Head of caudate nucleus (tissue), 42 donors: ENCODE results near the gene GALNT12.

Experiments used
- DNase-seq, 42 donors: peaks; one replicate each; pipeline versions ENCODE4 v3.0.0 to v3.0.0-alpha.2; 2020 to 2021; ENCODE audit warnings: mixed read lengths in 7 of 42
- intact Hi-C: fragments of 100-400 bp; cut with DNase I; formaldehyde crosslinking; loops from one replicate; pipeline ENCODE4 v1.15.0; 2022

Gene GALNT12

GRCh38 chr9:98867429-98868168, 60.1 kb downstream of the GALNT12 start:
- DNase-seq: peak in 34 of 42 donors; percentile 4 to 67 (median 40)
- intact Hi-C loops: no loop called here

DNA sequence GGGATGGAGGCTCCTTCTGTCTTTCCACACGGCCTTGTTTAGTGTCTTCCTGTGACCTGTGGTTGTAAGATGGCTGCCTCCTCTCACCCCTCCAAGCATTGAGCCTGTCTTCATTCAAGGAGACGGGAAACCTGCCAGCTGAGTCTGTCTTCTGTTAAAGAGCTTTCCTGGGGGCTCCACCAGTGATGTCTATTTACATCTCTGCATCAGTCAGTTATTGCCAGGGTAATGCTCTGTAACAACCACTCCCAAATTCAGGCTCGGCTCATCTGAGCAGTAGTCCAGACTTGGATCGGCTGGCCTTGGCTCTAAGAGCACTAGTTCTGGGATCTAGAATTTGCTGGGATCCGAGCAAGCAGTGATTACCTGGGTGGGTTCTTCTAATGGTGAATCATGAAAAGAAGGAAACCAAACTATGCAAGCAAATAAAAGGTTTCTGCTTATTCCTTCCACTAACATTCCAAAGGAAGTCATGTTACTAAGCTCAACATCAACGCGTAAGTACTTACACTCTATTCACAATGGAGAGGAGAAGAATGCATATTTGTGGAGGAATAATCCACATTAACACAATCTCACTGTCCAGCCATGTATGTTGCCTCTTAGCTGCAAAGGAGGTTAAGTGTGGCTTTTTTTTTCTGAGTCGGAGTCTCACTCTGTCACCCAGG, 61.7 kb downstream of the GALNT12 start:
- intact Hi-C loops: no loop called here
- no peak for DNase-seq

- intact Hi-C loops: no loop called here
- peak in 1 of 42 donors; percentile 1 for DNase-seq
Observed at GRCh38 chr9:98869866-98870265, 62.4 kb downstream of the GALNT12 start.

DNA sequence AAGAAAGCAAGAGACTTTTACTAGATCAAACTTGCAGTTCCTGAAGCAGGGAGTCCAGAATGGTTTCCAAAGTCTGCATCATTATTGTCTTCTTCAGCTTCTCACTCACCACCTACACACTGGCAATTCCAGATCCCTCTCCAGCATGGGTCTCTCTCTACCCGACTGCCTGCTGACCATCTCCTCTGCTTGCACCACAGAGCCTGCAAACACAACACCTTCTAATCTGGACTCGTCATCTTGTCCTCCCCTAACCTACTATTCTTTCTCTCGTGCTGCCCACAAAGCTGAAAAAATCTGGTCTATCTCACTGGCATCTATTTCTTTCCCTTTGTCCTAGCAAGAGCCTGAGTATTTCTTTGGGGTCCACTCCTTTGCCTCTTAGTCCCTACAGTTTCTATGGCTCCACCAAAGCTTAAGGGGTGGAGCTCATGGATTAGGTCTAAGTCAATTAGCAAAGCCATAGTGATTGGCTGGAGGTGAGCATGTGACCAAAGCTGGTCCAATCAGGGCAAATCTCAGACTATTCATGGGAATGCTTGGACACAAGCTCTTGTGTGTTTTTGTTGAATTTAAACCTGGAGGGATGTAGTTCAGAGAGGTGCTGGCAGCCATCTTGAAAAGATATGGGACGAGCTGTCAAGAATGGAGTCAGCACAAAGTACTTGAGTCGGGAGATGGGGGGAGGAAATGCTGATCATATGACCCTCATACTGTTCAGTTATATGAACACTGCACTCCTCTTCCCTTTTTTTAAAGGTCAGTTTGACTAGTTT, 63.5 kb downstream of the GALNT12 start:
- intact Hi-C loops: no loop called here
- no peak for DNase-seq

DNA sequence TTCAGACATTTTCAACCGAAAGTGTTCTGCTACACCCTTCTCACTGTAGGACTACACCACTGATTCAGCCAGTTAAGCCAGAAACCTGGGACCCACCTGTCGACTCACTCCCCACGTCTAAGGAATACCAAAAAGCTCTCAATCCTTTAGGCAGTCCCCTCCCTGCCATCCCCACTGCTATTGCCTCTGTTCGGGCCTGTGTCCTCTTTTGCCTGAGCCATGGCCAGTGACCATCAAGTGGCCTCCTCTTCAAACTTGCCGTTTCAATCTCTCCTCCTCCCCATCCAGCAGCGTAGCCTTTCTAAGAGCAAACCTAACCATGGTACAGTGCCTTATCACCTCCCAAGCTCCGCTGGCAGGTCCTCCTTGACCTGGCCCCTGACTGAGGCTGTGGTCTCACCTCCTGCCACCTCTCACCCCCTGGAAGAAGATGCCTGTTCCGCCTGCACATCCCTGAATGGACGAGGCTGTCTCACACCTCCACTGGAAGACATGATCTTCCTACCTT, 64.1 kb downstream of the GALNT12 start:
- intact Hi-C loops: no loop called here
- no peak for DNase-seq

DNA sequence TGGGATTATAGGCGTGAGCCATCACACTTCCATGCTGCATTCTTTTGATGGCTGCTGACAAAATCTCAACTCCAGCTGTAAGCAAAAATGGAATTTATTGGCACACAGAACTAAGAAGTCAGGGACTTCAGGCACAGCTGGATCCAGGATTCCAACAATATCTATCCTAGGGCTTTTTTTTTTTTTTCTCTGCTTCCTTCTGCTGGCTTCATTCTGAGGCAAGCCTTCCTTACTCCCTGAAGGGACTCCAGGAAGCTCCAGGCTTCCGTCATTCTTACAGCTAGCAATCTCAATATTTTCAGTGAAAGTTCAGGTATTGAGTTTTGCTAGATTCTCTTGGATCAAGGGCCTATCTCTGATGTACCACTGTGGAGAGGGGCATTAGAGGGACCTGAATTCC, 66.1 kb downstream of the GALNT12 start:
- intact Hi-C loops: no loop called here
- DNase-seq: no peak

GRCh38 chr9:98873951-98874371, 66.5 kb downstream of the GALNT12 start:
- intact Hi-C loops: no loop called here
- DNase-seq: peak in 33 of 42 donors; percentile 3 to 73 (median 30)

DNA sequence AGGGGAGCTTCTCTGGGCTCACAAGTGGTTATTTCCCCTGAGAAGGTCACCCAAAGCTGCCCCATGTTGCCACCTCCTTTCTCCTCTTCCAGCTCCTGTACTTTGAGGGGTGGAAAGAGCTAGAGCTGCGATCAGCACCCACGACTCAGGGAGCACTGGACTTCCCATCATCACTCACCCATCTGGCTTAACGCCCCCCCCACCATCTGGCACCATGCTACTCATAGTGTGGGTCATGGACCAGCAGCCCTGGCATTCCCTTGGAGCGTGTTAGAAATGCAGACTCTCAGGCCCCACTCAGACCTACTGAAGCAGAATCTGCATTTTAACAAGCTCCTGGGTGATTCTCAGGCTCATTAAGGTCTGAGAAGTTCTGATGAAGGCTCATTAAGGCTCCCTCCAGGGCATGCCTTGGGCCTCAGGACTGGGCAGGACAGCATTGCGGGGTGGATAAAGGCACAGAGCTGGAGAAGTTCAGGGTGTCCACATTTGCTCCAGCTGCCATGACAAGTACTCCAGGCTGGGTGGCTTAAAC, 67.3 kb downstream of the GALNT12 start:
- no peak for DNase-seq
- intact Hi-C loops: no loop called here

DNA sequence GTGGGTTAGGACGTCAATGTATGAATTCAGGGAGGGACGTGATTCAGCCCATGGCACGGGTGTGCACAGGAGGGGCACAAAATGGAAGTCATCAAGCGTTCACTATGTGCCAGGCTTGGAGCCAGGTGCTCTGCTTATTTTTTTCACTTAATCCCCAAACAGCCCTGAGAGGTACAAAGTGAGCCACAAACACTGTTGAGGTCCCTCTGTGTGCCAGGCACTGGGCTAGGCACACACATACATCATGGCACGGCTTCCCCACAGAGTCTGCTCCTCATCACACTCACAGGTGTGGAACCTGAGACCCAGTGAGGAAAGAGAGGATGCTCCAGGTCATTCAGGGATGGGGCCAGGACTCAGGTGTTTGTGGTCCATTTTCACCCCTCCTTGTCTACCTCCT, 68.1 kb downstream of the GALNT12 start:
- no peak for DNase-seq
- intact Hi-C loops: no loop called here

GRCh38 chr9:98877311-98877710, 69.8 kb downstream of the GALNT12 start:
- DNase-seq: no peak
- intact Hi-C loops: no loop called here

- DNase-seq: no peak
- intact Hi-C loops: no loop called here
Observed at GRCh38 chr9:98879094-98879962, 71.9 kb downstream of the GALNT12 start.

DNA sequence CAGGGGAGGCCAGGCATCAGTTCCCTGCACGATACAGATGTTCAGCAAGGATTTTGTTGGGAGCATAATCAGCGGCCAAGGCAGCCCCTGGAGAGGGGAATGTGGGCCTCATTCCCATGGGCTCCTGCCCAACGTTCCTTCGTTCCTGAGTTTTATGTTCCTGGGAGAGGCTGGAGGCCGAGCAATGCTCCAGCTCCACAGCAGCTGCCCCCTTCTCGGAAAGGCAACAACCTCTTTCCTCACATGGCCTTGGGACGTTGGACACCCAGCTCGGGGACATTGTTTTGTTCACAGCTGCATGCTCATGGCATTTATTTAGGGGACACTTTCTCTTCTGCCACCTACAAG, 72.5 kb downstream of the GALNT12 start:
- DNase-seq: no peak
- intact Hi-C loops: no loop called here

DNA sequence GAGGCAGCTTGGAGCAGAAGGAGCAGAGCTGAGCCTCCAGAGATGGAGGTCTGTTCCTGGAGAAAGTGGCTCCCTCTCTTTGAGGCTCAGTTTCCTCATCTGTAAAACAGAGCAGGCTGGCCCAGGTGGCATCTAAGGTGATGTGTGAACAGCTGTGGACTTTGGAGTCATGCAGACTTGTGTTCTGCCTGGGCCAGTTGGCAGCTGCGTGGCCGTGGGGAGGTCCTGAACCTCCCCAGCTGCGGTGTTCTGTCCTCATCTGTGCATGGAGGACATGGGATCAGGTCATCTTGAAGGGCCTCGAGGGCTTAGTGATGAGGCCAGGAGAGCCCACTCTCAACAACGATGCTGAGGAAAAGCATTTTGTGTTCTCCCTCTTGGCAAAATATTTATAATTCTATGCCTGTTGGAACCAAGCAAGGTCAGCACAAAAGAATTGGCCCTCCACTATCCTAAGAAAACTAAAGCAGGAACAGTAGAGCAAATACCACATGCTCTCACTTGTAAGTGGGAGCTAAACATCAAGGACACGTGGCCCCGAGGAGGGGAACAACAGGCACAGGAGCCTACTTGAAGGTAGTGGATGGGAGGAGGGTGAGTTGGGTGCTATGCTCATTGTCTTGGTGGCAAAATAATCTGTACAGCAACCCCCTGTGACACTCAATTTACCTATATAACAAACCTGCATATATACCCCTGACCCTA, 73.0 kb downstream of the GALNT12 start:
- DNase-seq: no peak
- intact Hi-C loops: no loop called here

- DNase-seq: no peak
- intact Hi-C loops: no loop called here
Observed at GRCh38 chr9:98881356-98881755, 73.9 kb downstream of the GALNT12 start.

- no peak for DNase-seq
- intact Hi-C loops: no loop called here
Observed at GRCh38 chr9:98881836-98882568, 74.5 kb downstream of the GALNT12 start.

DNA sequence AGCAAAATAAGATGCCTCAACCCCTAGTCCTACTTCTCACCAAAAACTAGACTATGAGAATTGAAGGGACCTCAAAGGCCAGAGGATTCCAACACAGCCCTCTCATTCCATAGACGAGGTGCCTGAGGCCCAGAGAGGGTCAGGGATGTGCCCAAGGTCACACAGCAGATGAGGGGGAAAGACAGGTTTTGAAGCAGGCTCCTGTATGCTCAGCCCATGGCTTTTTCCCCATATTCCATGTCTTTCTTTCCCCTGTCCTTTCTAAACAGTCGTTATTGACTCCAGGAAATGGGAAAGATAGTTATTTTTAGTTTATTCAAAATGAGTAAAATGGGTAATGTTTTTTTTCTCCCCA, 75.1 kb downstream of the GALNT12 start:
- intact Hi-C loops: no loop called here

DNA sequence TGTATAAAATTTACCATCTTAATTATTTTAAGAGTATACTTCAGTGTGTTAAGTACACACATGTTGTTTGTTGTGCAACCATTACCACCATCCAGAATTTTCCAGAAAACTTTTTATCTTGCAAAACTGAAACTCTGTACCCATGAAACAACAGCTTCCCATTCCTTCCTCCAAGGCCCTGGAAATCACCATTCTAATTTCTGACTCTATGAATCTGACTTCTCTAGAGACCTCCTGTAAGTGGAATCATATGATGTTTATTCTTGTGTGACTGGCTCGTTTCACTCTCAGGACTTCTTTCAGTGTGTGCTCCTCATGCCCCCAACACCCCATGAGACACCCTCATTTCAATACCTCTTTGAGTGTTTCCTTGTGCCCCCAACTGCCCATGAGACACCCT, 75.8 kb downstream of the GALNT12 start:
- intact Hi-C loops: no loop called here
- DNase-seq: no peak

More for the DNA sequence above, 75.1 kb downstream of the GALNT12 start:
- no peak for DNase-seq

- intact Hi-C loops: no loop called here
- DNase-seq: no peak
Observed at GRCh38 chr9:98884849-98885248, 77.4 kb downstream of the GALNT12 start.
